Suppressor macrophage (primary cell): ENCODE measurements around the gene PYCARD.
"Not testable (repeated sequence)": the region's sequence is repeated elsewhere in the genome, so short reads cannot be mapped to it uniquely, and the experiment has no call there.

Experiments
- DNase-seq, 4 experiments: peaks; one replicate each; pipeline ENCODE4 v3.0.0-alpha.2; 2020 to 2022
- total RNA-seq, 17 experiments: gene quantifications; one replicate each; lab custom pipeline; 2026; ENCODE audit warnings: mixed read lengths in 6 of 17, inconsistent platforms in 3 of 17; lab: John Stamatoyannopoulos, UW

PYCARD gene
- 16.7 to 88.6 (median 59.9) reads per million in 17 experiments for total RNA-seq

DNA sequence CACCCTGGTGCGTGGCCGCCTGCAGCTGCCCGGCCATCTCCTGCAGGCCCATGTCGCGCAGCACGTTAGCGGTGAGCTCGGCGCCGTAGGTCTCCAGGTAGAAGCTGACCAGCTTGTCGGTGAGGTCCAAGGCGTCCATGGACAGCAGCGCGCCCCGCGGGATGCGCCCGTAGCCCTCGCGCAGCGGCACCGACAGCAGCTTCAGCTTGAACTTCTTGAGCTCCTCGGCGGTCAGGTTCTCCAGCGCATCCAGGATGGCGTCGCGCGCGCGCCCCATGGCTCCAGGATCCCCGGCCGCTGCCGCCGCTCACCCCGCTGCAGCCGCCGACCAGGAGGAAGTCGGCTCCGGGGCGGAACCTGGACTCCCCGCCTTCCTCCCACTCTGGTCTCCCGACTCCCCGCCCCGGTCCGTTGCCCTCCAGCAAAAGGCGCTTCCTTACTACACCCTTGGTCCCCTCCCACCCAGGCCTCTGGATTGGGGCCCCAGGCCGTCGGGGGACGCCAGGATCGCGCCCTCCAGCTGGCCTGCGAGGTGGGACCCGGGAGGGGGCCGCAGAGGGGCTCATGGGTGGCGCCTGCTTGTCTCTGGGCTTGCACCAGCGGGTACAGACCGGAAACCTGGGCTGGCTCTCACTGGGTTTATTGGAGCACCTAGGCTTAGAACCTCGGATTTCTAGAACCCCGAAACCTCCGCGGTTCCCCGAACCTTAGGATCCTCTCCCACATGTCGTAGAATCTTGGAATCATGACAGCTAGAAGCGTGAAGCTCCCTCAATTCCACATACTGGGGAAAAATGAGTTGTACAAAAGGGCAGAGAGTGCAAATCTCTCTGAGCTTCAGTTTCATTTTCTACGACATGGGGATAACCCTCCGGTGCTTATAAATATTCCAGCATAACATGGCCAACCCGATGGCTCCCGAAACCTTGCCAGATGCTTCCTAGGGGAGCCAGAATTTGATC, at the start of gene PYCARD:
TSS of gene PYCARD (minus strand) at position 347 of the 962 bp plus-strand sequence. CDS start at position 277, 70 bp downstream.
- DNase-seq, result peak; percentile 80 to 93 (median 90)

DNA sequence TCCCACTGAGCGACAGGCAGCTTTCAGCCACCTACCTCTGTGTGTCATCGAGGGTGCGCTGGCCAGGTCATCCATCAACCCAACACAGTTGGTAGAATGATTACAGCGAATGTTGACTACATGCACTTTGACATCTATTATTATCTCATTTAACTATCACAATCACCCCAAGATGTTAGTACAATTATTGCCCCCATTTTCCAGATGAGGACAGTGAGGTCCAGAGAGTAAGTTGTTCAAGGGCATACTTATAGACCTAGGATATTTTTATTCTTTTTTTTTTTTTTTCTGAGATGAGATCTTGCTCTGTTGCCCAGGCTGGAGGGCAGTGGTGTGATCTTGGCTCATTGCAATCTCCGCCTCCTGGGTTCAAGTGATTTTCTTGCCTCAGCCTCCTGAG, 48.9 kb upstream of the PYCARD start:
- no peak for DNase-seq

DNA sequence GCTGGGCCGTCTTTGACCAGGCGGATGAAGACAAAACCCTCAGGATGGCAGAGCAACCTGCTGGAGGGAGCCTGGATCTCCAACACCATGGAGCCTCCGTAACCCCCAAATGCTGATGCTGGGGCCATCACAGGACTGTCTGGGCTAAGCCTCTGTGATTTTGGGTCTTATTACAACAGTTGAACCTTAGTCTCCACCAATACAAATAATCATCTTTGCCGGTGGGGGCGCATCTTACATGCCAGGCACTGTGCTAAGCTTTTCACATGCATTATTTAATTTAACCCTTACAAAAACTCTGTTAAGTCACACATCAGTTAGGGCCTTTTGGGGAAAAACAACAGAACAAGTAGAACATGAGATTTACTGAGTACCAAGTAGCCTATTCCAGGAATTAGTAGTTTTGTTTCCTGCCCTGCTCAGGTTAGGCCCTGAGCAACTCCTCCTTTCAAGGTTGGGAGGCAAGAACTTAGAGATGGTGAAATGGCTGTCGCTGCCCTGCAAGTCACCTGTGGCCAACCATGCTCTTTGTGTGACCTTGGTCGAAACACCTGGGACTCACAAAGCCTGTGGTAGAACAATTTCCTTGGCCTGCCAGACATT, 48.3 kb upstream of the PYCARD start:
- no peak for DNase-seq

DNA sequence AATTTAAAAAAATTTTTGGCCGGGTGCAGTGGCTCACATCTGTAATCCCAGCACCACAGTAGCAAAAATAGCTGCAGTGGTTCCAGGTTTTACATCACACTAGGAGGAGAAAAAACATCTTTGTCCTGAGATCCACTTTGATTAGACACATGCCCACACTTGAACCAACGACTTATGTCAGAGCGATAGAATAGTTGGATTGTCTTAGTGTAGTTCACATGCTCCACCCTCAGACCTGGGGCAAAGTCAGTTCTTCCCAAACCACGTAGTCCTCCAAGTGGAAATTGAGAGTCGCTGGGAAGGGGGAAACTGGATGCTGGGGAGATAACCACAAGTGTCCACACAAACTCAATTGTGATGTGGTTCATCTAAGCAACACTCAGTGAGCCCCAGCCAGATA, 45.8 kb upstream of the PYCARD start:
- DNase-seq, result no peak

DNA sequence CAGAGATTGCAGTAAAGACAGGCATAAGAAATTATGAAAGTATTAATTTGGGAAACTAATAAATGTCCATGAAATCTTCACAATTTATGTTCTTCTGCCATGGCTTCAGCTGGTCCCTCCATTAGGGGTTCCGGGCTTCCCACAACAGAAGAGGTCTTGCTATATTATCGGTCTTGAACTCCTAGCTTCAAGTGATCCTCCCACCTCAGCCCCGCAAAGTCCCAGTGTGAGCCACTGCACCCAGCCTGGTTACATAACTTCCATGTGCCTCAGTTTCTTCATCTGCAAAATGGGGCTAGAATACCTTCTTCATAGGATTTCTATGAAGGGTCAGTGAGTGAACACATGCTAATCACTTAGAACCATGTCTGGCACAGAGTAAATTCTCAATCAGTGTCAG, 43.7 kb upstream of the PYCARD start:
- no peak for DNase-seq

DNA sequence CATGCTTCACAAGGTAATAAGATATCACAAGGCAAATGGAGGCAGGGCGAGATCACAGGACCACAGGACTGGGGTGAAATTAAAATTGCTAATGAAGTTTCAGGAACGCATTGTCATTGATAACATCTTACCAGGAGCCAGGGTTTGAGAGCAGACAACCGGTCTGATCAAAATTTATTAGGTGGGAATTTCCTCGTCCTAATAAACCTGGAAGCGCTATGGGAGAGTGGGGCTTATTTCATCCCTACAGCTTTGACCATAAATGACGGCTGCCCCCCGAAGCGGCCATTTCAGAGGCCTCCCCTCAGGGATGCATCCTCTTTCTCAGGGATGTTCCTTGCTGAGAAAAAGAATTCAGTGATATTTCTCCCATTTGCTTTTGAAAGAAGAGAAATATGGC, 43.0 kb upstream of the PYCARD start:
- DNase-seq, result not testable (repeated sequence)

DNA sequence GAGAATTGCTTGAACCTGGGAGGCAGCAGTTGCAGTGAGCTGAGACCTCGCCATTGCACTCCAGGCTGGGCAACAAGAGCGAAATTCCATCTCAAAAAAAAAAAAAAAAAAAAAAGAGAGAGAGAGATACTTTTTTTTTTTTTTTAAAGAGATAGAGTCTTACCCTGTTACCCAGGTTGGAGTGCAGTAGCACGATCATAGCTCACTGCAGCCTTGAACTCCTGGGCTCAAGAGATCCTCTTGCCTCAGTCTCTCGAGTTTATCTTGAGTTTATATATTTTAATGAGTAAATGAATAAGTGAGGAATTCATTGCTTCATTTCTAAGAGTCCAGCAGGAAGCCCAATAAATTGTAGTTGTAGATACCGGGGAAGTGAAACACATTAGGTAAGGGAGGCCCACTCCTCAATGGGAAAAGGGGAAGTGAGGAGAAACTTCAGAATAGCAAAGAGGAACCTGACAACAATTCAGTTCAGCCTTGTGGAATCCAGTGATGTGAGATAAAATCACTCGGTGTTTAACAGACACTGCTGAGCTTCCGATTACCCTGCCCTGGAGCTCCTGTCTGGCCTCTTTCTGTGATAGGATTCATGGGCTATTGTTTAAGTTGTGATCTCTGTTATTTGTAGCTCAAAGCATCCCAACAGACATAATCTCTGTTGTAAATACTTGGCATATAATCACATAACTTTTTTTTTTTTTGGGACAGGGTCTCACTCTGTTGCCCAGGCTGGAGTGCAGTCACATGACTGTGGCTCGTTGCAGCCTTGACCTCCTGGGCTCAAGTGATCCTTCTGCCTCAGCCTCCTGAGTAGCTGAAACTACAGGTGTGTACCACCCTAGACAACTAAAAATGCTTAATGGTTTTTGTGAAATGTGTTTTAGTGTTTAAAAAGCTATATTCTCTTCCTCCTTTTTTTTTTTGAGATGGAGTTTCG, 41.4 kb upstream of the PYCARD start:
- peak; percentile 68 to 90 (median 80) for DNase-seq

DNA sequence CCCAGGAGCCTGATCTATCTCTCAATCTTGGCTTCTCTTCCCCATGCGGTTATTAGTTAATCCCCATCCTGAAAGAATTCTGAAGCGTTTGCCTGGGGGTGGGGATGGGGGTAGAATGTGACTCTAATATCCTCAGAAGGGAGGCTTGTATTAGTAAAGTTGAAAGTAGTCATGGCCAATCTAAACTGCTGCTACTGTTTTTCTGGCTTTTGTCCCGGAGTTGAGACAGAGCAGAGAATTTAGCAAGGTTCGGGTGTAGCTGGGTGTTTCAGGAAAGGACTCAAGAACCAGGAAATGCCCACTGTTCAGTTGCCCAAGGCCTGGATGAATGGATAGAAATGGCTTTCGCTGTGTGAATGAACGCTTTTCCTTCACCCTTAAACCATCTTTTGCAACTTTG, 39.6 kb upstream of the PYCARD start:
- peak; percentile 34 to 62 (median 60) for DNase-seq

DNA sequence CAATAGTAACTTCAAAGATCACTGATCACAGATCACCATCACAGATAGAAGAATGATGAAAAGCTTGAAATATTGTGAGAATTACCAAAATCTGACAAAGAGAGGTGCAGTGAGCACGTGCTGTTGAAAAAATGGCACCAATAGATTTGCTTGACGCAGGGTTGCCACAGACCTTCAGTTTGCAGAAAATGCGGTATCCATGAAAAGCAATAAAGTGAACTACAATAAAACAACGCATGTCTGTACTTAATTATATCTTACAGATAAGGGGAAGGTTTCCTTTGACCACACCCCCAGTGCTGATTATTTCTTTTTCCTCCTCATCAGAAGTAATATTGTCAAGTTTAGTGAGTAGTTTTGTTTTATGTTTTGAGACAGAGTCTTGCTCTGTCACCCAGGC, 35.5 kb upstream of the PYCARD start:
- DNase-seq, result no peak

DNA sequence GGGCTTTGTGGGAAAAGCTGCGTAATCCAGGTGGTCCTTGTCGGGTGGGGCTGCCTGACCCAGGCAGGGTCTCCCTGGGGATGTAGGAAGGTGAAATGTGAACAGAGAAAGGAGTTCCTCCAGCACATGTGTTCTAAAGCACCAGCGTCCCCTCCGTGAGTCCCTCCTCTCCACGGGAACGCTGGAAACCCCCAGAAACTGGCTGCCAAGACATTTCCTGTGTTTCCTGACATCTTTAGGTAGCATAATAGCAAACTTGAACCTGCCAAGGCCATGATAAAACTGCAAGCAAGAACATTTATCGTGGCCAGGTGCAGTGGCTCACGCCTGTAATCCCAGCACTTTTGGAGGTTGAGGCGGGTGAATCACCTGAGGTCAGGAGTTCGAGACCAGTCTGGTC, 26.9 kb upstream of the PYCARD start:
- no peak for DNase-seq

DNA sequence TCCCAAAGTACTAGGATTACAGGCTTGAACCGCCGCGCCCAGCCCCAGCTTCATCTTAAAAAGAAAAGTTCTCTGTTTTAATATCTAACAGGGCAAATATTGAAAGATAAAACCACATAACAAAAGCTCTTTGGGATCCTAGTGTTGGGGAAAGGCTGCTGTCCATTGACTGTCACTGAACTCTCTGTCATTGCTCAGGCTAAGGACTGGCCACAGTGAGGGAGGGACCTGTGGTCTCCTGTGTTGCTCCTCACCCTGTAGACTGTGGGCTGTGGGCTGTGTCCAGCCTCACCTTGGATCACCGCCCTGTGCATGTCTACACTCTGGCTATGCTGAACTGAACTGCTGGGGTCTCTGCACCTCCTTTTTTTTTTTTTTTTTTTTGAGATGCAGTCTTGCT, 25.6 kb upstream of the PYCARD start:
- no peak for DNase-seq

DNA sequence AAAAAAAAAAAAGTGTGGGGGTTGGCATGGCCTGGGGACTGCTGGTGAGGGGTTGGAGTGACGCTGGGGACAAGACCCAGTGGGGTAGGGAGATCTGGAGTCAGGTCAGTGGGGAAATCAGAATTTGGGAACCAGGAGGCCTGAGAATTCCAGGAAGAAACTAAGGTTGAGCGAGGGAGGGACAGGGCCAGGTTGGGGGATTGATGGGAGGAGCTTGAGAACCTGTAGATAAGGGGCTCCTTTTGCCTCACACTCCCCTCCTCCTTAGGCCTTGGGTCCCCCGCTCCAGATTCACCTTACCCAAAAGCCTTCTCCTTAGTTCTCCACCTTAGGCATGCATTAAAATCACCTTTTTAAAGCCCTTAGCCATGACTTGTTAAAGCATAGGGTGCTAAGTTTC, 22.6 kb upstream of the PYCARD start:
- DNase-seq, result no peak

DNA sequence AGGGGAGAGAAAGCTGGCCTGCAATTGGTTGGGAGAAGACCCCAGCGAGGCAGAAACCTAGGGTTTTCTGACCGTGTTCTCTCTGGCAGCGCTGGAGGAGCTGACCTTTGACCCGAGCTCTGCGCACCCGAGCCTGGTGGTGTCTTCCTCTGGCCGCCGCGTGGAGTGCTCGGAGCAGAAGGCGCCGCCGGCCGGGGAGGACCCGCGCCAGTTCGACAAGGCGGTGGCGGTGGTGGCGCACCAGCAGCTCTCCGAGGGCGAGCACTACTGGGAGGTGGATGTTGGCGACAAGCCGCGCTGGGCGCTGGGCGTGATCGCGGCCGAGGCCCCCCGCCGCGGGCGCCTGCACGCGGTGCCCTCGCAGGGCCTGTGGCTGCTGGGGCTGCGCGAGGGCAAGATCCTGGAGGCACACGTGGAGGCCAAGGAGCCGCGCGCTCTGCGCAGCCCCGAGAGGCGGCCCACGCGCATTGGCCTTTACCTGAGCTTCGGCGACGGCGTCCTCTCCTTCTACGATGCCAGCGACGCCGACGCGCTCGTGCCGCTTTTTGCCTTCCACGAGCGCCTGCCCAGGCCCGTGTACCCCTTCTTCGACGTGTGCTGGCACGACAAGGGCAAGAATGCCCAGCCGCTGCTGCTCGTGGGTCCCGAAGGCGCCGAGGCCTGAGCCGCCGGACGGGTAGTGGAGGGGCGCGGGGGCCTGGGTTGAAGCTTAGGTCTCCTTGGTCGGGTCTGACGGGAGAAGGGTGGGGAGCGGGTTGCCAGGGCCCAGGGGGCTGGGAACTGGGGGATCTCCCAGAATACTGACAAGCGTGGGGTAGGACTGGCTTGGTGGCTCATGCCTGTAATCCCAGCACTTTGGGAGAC, 21.8 kb upstream of the PYCARD start:
- DNase-seq, result no peak

DNA sequence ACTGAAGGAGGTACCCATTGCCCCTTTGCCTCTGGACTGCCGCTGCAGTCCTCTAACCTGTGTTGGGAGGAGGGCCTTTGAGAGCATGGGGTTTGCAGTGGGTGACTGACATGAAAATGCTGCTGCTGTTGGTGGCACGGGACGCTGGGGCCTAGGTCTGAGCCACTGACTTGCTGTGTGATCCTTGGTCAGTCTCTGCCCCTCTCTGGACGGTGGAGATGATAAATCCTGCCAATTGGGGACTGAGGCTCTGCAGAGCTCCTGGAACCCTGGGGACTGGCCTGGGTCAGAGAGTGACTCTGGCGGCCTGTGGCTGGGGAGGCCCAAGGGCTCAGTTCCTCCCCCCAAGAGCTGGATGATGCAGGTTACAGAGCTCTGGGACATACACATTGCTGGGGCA, 20.5 kb upstream of the PYCARD start:
- no peak for DNase-seq

DNA sequence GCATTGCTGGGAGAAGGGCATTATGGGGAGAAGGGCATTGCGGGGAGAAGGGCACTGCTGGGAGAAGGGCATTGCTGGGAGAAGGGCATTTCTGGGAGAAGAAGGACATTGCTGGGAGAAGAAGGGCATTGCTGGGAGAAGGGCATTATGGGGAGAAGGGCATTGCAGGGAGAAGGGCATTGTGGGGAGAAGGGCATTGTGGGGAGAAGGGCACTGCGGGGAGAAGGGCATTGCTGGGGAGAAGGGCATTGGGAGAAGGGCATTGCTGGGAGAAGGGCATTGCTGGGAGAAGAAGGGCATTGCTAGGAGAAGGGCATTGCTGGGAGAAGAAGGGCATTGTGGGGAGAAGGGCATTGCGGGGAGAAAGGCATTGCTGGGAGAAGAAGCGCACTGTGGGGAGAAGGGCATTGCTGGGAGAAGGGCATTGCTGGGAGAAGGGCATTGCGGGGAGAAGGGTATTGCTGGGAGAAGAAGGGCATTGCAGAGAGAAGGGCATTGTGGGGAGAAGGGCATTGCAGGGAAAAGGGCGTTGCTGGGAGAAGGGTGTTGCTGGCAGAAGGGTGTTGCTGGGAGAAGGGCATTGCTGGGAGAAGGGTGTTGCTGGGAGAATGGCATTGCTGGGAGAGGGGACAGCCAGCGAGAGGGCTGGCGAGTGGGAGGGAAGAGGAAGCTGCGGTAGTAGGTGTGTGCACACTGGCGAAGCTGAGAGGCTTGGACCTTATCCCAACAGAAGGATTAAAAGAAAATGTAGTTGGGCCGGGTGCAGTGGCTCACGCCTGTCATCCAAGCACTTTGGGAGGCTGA, 19.0 kb upstream of the PYCARD start:
- peak; percentile 33 to 55 (median 41) for DNase-seq

DNA sequence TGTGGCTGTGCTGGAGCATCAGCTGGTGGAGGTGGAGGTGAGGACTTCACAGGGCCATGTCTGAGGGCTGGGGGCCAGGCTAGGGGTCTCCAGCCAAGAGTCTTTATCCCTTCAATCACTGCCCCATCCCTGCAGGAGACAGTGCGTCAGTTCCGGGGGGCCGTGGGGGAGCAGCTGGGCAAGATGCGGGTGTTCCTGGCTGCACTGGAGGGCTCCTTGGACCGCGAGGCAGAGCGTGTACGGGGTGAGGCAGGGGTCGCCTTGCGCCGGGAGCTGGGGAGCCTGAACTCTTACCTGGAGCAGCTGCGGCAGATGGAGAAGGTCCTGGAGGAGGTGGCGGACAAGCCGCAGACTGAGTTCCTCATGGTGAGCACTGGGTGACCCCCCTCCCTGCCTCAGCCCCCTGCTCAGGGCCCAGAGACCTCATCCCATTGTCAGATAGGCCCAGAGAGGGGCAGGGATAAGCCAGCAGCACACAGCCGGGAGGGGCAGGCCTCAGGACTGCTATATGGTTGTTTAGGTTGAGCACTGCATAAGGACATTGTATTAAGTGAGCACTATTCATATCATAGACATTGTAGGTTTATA, 16.7 kb upstream of the PYCARD start:
- no peak for DNase-seq

DNA sequence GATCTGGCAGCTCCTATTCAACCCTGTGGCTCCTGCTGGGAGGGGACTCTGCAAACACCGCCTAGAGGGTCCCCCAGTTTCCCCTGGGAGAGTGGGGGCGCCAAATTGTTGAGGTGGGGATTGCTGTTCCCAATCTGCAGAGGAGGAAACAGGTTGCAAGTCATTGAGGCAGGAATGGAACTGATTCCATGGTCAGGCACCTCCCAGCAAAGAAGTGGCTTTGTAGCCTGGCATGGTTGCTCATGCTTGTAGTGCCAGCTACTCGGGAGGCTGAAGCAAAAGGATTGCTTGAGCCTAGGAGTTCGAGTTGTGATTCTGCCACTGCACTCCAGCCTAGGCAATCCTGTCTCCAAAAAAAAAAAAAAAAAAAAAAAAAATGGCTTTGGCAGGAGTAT, 14.6 kb upstream of the PYCARD start:
- no peak for DNase-seq

DNA sequence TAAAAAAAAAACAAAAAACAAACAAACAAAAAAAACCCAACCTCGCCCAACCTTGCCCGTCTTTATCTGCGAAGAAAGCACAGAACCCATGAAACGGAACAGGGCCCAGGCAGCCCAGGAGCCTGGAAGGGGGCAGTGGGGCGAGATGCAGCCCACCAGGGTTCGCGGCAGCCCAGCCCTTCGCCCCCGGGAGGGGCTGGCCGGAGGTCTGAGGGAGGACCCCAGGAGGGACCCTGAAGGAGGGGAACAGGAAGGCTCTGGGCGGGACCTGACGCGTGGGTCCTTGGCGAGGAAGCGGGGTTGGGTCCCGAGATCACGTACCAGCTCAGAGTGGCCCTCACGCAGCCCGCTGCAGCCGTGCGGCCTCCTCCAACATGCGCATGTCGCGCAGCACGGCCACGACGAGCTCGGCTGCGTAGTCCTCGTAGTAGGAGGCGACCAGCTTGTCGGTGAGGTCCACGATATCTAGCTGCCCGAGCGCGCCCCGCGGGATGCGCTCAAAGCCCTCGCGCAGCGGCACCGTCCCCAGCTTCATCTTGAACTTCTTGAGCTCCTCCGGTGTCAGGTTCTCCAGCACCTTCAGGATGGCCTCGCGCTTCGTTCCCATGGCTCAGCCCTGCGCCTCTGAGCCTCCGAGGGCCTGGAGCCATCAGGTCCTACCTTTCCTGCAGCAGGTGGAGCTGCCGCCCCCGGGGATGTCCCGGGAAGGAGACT, 14.0 kb upstream of the PYCARD start, which contains the start of gene PYDC1:
TSS of gene PYDC1 (minus strand) at position 714 of the 714 bp plus-strand sequence. CDS start at position 607, 107 bp downstream.
- DNase-seq, result peak in 3 of 4 experiments; percentile 32 to 55 (median 50)
